Activated T-helper 1 cell treated with Interleukin-2 at 50 U/mL for 16 hours (primary cell): ENCODE measurements around the gene MMD.
"Not testable (repeated sequence)": the region's sequence is repeated elsewhere in the genome, so short reads cannot be mapped to it uniquely, and the experiment has no call there.

Experiments used
- DNase-seq: peaks from one replicate; pipeline ENCODE4 v3.0.0-alpha.2; 2020; ENCODE audit warnings: low read depth

Gene MMD

DNA sequence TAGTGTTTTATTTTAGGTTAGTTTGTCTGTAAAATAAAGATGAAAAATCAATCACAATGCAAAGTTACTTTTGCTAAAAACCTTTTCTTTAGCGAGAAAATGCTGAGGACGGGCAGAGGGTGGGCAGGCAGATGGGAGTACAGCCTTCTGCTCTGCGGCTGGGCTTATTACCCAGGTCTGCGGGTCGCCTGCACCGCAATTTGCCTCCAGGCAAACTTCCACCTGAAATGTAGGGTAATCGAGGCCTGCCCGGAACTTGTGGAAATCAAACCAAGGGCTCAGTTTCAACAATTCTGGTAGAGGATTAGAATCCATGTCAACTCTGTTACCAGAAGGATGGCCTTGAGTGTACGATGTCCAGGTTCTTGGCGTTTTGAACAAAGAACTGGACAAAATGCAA, 22.3 kb upstream of the MMD start:
- DNase-seq, result no peak

DNA sequence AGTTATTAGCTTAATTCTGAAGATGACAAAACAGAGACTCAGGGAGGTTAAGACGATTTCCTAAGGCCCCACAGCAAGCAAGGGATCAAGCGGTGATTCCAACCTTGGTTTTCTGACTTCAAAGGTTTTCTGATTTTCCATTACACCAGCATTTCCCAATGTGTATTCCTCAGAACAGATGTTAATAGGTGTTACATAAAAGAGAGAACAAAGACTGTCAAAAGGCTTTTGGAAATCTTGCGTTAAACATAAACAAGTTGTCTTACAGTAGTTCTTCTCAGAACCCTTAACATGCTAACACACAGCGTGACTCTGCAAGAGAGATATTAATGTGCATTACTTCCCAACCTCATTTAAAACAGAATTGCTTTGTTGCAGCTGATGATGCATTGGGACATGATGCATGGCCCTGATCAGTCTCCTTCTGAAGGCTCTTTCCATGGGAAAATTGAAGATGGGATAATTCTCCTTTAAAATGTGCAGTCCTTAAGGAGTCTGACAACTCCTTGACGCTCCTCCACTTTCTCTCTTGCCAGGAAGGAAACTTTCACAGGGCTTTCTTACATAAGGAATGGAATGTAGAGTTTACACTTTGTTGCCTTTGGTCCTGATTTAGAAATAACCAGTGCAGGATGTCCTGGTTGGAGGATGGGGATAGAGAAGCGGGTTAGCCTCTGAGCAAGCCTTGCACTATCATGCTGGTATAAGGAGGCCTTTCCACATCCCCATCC, 21.5 kb upstream of the MMD start:
- no peak for DNase-seq

DNA sequence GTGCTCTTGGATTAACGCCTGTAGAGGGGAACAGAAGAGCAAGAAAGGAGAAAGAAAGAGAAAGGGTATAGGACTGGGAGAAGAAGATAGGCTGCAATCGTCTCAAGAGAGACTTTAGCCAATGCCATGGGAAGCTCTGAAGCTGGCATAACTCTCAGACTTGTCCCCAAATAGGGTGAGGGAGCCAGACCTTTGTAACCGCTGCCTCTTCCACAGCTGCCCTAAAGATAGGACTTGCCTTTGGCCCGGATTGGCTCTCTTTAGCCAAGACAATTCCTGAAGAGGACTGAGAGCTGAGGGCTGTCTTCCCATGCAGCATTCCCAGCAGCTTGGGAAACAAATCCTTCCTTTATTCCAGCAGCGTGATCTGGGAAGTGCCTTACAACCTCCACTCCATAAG, 20.8 kb upstream of the MMD start:
- no peak for DNase-seq

DNA sequence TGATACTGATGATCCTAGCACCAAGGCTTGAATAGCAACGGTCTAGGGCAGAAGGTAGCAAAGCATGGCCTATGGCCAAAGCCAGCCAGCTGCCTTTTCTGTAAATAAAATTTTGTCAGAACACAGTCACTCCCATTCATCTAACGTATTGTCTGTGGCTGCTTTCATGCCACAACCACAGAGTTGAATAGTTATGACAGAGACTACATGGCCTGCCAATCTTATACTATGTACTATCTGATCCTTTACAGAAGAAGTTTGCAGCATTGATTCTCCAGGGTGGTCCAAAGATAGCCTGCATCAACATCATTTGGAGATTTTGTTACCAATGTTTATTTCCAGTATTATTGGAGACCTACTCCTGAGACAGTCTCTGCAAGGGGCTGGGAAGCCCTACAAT, 19.9 kb upstream of the MMD start:
- DNase-seq, result no peak

DNA sequence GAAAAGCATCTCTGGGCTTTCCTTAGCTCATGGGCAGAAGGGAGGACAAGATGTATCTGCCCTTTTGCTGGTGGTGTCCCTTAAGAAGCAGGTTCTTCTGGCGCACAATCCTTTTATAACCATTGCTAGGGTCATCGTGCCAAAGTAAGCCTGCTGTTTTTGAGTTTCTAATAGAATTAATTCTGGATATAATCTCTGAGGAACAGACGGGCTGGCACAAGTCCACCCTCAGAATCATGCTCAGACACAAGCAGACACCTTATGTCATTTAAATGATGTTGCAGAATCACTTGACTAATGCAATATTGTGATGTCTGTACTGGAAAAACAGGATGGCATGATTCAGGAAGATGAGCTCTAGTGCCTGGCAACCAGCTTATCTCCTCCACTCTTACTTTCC, 18.8 kb upstream of the MMD start:
- no peak for DNase-seq

DNA sequence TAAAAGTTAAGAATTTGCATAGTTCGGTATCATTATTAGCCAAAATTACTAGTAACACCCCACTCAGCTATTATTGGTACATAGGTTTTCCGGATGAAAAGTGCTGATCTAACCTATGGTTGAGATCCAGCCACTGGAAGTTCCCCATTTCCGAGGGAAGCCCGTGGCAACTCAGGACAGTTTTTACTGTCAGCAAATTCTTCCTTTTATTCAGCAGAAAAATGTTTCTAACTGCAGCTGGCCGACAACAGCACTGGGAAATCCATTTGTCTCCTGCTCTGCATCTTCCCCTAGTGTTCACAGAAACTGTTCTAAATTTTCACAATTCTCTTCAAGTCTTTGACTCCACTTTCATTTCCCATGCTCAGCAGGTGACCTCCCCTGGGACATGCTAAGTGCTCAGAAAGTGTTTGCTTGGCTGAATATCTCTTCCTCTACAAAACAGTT, 15.5 kb upstream of the MMD start:
- no peak for DNase-seq

DNA sequence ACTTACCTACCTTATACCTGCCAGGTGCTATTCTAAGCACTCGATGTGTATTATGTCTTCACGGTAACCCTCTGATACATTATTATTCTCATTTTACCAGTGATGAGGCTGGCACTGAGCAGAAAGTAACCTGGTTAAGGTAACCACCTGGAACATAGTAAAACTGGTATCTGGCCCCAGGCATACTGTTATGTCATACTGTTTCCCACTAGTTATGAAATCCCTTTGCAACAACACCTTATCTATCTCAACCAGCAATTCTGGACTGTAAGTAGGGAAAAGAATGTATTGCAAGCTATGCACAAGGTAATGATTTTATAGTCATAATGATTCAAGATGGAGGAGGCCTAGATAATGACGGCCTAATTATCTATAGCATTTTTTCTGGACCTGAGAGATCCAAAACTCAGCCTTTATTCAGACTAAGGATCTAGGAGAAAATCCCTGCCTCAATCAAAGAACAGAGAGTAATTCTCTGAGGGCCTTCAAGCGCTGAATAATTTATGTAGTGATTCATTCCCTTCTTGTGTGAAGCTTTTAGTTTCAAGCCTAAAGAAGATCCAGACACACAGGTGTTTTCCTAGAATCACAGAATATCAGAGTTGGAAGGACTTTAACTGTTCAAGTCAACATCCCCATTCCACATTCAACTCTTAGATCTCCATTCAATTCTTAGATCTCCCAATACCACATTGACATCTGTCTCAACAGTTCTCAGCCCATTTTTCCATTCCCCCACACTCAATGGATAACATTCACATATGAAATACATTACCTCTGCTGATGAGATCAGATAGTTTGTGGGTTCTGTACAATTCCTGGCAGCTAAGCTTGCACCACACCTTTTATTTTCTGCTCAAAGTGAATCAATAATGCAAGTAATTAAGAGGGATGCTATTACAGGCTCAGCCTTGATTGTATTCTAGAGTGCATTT, 14.9 kb upstream of the MMD start:
- DNase-seq, result no peak

DNA sequence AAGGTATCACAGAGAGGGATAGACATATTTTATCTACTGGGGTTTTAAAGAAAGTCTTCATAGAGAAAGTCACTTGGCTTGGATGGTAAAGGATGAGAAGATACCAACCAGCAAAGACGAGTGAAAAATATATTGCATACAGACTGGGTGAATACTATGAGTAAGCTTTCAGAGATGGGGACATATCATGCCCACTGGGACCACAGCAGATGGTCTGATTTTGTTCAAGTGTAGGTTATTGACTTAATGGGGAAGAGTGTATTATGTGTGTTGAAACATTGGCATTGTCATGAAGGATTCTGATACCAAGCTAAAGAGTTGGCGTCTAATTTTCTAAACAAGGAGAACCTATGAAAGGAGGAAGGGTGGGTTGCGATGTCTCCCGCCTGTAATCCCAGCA, 13.8 kb upstream of the MMD start:
- DNase-seq, result no peak

DNA sequence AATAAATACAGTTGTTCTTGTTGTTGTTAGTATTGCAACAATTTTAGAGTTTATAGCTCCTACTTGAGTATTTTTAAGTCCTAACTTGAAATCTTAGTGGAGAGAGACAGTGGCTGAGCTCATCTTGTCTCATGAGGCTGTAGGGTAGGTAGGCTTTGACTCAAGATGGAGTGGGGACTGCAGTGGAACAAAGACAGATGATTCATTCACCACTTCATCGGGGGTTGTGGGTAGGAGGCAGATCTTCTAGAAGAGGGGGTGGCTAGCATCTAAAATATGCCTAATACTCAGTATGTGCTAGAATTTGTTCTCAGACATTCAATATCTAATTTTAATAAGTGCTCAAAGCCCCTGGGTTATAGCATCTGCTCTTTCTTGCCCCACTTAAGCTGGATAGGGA, 13.1 kb upstream of the MMD start:
- DNase-seq, result no peak

DNA sequence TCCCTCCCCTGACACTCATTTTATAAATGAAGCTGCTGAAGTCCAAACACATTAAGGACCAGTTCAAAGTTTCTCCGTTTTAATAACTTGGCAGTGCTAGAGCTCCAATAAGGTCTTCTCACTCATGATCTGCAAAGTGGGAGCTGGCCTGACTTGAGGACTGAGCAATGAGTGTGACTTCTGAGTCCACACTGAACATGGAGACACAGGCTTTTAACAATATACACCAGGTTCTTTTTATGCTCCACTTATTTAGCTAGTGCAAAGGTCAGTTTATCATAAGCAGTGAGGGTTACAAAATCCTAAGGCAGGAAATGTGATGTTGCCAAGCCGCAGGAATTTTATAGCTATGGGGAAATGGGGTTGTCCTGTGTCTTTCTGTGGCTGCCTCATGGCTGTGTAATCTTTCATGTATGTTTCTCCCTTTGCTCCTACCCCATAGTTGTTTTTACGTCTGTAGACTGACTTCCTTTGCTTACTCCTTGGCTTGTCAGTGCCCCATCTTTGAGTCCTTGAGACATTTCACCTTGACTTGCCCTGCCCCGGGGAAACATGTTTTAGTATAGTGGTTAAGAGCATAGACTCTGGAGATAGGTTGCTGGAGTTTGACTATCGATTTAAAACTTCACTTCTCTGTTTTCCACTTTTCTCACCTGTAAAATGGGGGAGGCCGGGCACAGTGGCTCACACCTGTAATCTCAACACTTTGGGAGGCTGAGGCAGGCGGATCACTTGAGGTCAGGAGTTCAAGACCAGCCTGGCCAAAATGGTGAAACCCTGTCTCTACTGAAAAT, 12.2 kb upstream of the MMD start:
- no peak for DNase-seq

DNA sequence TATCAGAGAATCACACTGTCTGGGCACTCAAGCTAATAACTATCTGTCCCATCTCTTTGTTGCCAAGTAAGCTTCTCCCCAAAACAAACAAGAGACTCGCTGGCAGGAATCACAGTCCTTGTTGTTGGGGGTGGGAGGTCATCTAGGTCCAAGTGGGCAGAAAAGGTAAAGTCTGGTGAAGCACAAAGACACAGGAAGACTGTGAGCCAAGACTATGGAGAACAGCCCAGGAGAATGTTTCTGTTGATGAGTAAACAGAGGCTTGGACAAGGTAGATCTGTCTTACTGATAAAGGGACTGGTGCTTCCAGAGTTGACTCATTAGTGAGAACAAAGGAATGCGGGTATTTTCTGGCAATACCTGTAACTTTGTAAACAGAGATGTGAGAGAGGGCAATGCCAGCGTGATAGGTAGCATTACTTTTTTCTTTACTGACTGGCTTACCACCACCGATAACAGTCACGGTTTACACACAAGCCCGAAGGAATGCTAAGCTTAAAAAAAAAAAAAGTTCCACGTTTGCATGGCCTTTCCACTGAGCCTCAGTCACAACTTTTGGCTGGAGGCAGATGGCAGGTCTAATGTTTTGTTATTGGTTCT, 11.5 kb upstream of the MMD start:
- no peak for DNase-seq

DNA sequence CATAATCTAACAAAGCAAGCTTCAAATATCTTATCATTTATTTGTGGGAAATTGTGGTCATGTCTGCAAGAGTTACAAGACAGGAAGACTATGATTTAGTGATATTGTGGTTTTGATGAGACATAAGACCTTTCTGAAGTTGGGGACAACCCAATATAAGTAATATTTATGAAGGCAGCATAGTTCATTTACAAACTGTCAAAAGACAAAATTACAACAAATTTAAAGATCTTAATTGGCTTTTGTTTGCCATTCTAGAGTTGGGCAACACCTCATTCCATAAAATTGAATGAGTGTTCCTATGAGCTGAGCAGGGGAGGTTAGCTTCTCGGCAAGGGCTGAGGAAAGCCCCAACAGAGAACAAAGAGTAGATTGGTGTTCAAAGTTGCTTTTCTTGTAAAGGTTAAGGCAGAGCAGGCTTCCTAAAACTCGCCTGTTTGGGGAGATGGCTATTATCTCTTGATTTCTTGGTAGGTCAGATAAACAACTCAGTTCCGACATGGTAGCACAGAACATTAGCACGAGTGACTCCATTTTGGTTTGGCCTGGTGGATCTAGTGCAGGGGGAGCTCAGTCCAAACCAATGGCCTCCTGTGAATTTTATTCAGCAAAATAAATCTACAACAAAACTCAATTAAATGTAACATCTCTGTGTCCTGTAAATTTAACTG, 10.9 kb upstream of the MMD start:
- DNase-seq, result no peak

DNA sequence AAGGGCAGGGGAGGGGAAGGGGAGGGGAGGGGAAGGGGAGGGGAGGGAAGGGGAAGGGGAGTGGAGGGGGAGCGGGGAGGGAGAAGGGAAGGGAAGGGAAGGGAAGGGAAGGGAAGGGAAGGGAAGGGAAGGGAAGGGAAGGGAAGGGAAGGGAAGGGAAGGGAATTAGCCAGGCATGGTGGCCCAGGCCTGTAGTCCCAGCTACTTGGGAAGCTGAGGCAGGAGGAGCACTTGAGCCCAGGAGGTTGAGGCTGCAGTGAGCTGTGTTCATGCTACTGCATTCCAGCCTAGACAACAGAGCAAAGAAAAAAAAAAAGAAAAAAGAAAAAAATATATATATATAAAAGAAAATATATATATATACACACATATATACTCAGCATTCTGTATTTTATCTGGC, 10.3 kb upstream of the MMD start:
- DNase-seq, result not testable (repeated sequence)

DNA sequence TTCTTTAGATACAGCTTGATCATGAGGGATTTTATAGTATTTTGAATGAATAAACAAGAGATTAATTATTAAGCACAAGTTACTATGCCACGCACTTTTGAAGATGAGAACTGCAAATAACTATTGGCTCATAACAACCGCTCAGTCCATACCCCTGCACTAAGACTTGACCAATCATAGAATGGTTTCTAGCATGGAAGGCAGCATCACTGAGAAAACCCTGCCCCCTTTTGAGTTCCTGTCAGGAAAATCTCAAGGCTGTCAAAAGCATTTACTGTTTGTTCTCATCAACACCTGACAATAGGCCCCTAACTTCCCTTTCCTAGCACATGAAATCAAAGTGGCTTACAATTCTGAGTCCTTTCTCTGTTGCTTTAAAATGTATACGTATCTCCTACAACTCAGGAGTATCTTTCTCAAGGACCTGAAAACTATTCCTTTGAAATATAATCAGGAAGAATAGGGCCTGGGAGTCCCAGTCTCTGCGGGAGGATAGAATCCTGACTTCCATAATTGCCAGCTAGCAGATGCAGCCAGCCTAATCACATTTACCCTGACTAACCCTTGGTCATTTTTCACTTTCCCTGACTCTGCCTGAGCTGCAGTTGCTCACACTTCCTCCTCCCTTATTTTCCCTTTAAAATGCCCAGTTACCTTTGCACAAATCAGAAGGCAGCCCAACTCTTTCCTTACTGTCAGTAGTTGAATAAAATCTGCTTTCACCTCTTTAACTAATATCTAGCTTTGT, 9.1 kb upstream of the MMD start:
- no peak for DNase-seq

DNA sequence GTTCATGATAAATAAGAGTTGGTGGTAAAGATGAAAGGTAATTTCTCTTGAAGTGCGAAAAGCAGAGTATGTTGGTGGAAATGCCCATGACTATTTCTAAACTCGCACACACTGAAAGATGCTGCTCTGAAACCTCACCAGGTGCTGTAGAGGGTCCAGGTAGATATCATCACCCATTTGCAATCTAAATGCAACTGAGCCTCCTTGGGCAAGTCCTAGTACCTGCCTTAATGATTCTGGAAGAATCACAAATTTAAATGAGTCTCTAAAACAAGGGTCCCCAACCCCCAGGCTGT, 5.9 kb upstream of the MMD start:
- DNase-seq, result no peak

DNA sequence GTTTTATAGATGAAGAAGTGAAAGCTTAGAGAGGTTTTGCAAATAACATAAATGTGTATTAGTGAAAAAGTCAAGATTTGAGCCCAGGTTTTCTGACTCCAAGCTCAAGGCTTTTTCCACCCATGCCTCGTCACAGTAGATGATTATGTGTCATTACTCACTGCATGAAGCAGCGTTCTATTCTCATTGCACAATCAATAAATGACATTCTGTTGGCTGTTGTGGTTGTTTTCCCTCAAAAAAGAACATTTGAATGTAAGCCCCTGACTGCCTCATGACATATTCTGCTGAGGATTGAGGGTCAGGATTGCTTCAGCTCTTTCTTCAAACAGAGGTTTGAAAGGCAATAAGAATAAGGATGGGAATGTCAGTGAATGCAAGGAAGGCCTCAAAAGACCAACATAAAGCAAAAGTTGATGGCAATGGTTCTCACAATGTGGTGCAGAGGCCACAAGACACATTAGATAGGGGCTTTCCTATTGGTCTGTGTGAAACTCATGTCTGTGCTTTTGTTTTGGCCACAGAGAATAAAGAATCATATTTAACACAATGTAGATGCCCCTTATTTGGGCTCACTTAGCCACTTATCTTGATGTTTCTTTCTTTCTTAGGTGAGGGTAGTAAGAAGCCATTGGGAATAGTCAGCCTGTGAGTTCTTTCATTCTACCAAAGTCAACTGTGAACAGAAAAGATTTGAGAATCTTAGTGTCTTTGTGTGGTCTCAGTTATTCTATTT, 5.4 kb upstream of the MMD start:
- no peak for DNase-seq

DNA sequence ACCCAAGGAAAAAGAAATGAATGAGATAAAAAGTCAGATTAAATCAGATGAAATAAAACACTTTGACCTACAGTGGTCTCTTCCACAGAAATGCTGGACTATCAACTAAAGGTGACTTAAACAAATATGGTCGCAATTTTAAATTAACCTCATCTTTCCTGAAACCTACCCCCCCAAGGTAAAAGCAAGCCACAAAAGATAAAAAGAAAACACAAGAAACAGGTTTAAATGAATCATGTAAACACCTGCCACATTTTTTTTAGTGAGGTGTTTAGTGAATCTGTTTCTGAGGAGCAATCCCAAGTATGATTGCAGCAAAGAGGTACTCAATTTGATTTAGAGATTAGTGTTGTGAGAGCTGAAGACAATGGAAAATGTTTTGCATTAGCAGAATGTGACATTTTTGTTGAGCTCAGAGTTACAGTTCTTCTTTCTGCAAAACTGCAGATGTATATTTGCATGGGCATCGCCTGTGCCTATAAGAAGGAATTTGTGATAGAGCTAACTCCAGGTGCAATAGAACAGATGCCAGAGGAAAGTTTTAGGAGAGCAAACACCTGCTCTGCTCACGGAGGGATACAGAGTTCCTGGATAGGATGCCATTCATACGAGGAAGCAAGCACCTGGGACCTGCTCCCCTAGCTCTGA, 3.4 kb upstream of the MMD start:
- DNase-seq, result no peak

DNA sequence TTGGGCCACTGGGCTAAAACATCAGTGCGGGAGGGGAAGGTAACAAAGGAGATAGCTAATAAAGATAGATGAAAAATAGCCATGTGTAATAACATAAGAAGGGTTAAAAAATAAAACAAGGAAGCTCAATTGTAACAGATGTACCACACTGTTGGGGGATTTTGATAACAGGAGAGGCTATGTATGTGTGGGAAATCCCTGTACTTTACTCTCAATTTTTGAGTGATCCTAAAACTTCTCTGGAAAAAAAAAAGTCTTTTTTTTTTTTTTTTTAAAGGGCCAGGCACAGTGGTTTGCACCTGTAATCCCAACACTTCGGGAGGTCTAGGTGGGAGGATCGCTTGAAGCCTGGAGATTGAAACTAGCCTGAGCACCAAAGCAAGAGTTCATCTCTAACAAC, 1.9 kb upstream of the MMD start:
- no peak for DNase-seq

DNA sequence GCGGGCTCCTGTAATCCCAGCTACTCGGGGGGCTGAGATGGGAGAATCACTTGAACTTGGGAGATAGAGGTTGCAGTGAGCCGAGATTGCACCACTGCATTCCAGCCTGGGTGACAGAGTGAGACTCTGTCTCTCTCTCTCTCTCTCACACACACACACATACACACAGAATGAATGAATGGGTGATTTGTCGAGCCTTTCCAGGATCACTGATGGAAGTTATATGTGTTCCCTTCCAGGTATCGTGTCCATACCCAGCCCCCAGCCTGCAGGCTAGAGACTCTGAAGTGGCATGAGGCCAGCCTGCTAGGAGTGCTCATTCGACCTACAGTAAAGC, 1.2 kb upstream of the MMD start:
- not testable (repeated sequence) for DNase-seq

DNA sequence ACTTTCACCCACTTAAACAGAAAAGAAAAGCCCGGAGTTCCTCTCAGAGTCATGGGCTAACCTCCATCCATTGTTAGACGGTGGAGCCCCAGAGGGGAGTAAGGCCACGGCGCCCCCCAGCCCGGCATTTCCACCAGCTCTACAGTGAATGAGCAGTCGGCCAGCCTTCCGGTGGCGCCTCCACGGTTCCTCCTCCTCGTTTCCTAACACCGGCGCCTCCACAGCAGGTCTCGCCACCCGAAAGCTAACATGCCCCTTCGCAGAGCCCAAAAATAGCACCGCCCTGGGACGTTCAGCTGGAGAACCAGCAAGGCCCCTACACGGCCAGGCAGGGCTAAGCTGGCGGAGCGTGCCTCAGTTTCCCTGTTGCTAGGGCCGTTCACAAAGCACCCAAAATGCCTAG, 858 bp downstream of the MMD start:
- DNase-seq, result peak; percentile 8
